ENCODE measurements around the gene ANGPTL8. TPM values are rescaled to one million over a fixed set of nuclear protein-coding genes. Genes with fewer than 3 reads are reported as not detected.

Gene ANGPTL8
- total and polyA plus RNA-seq, 2 of the 4 experiments (the other 2 are of a cell fraction): not detected

DNA sequence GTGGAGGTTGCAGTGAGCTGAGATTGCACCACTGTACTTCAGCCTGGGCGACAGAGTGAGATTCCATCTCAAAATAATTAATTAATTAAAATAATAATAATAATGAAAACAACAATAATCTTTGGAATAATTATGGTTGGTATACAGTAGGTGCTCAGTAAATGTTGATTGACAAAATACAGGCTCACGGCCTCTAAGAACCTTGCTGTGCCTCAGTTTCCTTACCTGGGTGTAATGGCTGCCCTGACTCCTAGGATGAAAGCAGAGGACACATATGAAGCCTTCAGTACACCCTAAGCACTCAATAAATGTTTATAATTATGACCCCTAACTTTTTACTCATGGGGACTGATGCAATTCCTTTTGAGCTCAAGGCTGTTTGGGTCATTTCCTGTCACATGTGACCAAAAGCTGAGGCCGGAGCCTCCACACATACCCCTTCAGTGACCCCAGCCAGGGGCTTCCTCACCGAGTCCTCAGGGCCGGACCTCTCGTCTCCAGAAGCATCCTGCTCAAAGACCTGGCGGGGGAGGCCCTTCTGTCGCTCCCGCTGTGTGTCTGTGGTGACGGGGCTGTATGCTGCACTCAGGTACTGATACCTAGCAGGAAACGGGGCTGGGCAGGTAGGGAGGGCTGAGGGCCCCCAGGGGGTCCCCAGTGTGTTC is 12.4 kb downstream of the ANGPTL8 start:
- ChIA-PET CTCF (no interaction called here), POLR2A (ENCODE audit: unreplicated experiment) (no interaction called here)
- Histone ChIP-seq H3K4me1 (ENCODE audit: control insufficient read depth, insufficient read depth, low read length) (peaks cover 2% of the 10 kb centered on the region; the same call in 1 of the 2 replicates), H4K91ac (ENCODE audit: insufficient read depth, low read depth, low read length) (no peak overlapping the region), H3K9me3 (ENCODE audit: control insufficient read depth, insufficient read depth, low read length) (no peaks in the 10 kb centered on the region), H2BK120ac (ENCODE audit: low read depth, low read length) (no peak overlapping the region), H3K9me1 (ENCODE audit: insufficient read depth, low read length) (no peaks in the 10 kb centered on the region), H3K27me3 (ENCODE audit: control insufficient read depth, insufficient read depth, low read length) (no peaks in the 10 kb centered on the region), H3K14ac (replicated peaks; ENCODE audit: low read depth, low read length) (no peak overlapping the region), H2AK9ac (replicated peaks; ENCODE audit: low read depth, low read length, poor library complexity) (no peak overlapping the region), H4K8ac (ENCODE audit: low read depth in 2 of 2, low read length in 2 of 2) (no peak overlapping the region), H3K4ac (ENCODE audit: low read depth, low read length) (no peak overlapping the region), H3K36me3 (ENCODE audit: control insufficient read depth, insufficient read depth, low read length) (peaks cover 32% of the 10 kb centered on the region), H2BK15ac (ENCODE audit: low read depth, low read length) (no peak overlapping the region), H4K20me1 (ENCODE audit: insufficient read depth, low read length) (no peaks in the 10 kb centered on the region; the same call in 1 of the 2 replicates), H3K27ac (ENCODE audit: insufficient read depth, low read length) (no peak overlapping the region), H2BK5ac (ENCODE audit: low read depth, low read length, poor library complexity, severe bottlenecking) (no peak overlapping the region), H2AFZ (replicated peaks; ENCODE audit: low read length, poor library complexity) (no peak overlapping the region), H3K79me1 (ENCODE audit: low read depth in 1 of 2, low read length in 2 of 2) (no peaks in the 10 kb centered on the region; a peak in 1 of 4 replicates), H3K4me2 (ENCODE audit: low read depth, low read length) (no peak overlapping the region), H2AK5ac (ENCODE audit: low read depth, low read length) (no peak overlapping the region), H3K9ac (ENCODE audit: low read depth, low read length) (no peak overlapping the region), H2BK20ac (ENCODE audit: low read depth, low read length) (no peak overlapping the region), H3K23ac (ENCODE audit: low read depth, low read length) (no peak overlapping the region), H4K5ac (ENCODE audit: low read depth, low read length) (no peak overlapping the region), H3K4me3 (ENCODE audit: insufficient read depth, low read depth, low read length) (no peak overlapping the region), H3K18ac (ENCODE audit: low read depth, low read length) (no peak overlapping the region), H3K56ac (ENCODE audit: extremely low read depth, insufficient read depth, low read length) (no peak overlapping the region)
- dilution Hi-C loops (cut with HindIII; ENCODE audit: low sequenced_read_pairs, unreplicated experiment) (no loop called here), intact Hi-C loops (cut with micrococcal nuclease) (no loop called here), in situ Hi-C loops (cut with MboI; ENCODE audit: low sequenced_read_pairs) (no loop called here)
- DNase-seq (no peak), ATAC-seq (ENCODE audit: low read depth) (no peak)
- BruUV-seq (replicated peaks): no TSS peak
- TF ChIP-seq NFE2L2 (IDR thresholded peaks at IDR 0.05; ENCODE audit: low read depth, low read length) (no peak), MAFK (IDR thresholded peaks at IDR 0.05; ENCODE audit: low read depth, low read length) (no peak), MXI1 (IDR thresholded peaks at IDR 0.05; ENCODE audit: borderline replicate concordance, low read depth, low read length) (no peak), RCOR1 (IDR thresholded peaks at IDR 0.05; ENCODE audit: insufficient replicate concordance, low read length) (no peak), MAZ (IDR thresholded peaks at IDR 0.05; ENCODE audit: borderline replicate concordance, low read depth, low read length) (no peak), CEBPB (IDR thresholded peaks at IDR 0.05; ENCODE audit: low read depth, low read length) (no peak), FOS (IDR thresholded peaks at IDR 0.05; ENCODE audit: low read depth, low read length) (no peak)
- TF ChIP-seq, protein P1, sequence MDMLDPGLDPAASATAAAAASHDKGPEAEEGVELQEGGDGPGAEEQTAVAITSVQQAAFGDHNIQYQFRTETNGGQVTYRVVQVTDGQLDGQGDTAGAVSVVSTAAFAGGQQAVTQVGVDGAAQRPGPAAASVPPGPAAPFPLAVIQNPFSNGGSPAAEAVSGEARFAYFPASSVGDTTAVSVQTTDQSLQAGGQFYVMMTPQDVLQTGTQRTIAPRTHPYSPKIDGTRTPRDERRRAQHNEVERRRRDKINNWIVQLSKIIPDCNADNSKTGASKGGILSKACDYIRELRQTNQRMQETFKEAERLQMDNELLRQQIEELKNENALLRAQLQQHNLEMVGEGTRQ (IDR thresholded peaks at IDR 0.05; ENCODE audit: low read depth, low read length): no peak
- TF ChIP-seq, protein P2, sequence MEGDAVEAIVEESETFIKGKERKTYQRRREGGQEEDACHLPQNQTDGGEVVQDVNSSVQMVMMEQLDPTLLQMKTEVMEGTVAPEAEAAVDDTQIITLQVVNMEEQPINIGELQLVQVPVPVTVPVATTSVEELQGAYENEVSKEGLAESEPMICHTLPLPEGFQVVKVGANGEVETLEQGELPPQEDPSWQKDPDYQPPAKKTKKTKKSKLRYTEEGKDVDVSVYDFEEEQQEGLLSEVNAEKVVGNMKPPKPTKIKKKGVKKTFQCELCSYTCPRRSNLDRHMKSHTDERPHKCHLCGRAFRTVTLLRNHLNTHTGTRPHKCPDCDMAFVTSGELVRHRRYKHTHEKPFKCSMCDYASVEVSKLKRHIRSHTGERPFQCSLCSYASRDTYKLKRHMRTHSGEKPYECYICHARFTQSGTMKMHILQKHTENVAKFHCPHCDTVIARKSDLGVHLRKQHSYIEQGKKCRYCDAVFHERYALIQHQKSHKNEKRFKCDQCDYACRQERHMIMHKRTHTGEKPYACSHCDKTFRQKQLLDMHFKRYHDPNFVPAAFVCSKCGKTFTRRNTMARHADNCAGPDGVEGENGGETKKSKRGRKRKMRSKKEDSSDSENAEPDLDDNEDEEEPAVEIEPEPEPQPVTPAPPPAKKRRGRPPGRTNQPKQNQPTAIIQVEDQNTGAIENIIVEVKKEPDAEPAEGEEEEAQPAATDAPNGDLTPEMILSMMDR (conservative IDR thresholded peaks at IDR 0.05; ENCODE audit: low read depth, low read length): no peak
- no CpG with 5 or more reads among the region's 11 CpGs for WGBS, 2 experiments (ENCODE audit: extremely low coverage in 2 of 2, insufficient read length in 1 of 2)

Data from IMR-90 (cell line).